Mononuclear cell (primary cell): Measurements from ENCODE around the gene POU4F3. TPM values are rescaled to one million over a fixed set of nuclear protein-coding genes. Genes with fewer than 3 reads are reported as not detected.
"Not testable (repeated sequence)": the region's sequence is repeated elsewhere in the genome, so short reads cannot be mapped to it uniquely, and the experiment has no call there.

ENCODE experiments used
- H3K27me3 ChIP-seq: 2 replicates; pipeline ENCODE4 v1.6.0; 2011; ENCODE audit warnings: low read length, control low read depth; ENCODE audit not compliant: insufficient read depth
- H3K4me1 ChIP-seq: 2 replicates; pipeline ENCODE4 v1.5.1; 2011; ENCODE audit warnings: mild to moderate bottlenecking, low read length, control low read depth; ENCODE audit not compliant: insufficient read depth
- H3K4me3 ChIP-seq: 2 replicates; pipeline ENCODE4 v1.5.1; 2011; ENCODE audit warnings: mild to moderate bottlenecking, low read length, moderate library complexity
- H3K9me3 ChIP-seq: 2 replicates; pipeline ENCODE4 v1.5.1; 2011; ENCODE audit warnings: low read depth, mild to moderate bottlenecking, control low read depth, low read length
- total RNA-seq: library from RNA; depleted of rRNA; stranded (reverse); fragments of >200 nt; gene quantifications from one replicate; pipeline ENCODE4 v1.2.3, GENCODE V29; 2012

POU4F3 gene, protein sequence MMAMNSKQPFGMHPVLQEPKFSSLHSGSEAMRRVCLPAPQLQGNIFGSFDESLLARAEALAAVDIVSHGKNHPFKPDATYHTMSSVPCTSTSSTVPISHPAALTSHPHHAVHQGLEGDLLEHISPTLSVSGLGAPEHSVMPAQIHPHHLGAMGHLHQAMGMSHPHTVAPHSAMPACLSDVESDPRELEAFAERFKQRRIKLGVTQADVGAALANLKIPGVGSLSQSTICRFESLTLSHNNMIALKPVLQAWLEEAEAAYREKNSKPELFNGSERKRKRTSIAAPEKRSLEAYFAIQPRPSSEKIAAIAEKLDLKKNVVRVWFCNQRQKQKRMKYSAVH
- 0.21 TPM for total RNA-seq

DNA sequence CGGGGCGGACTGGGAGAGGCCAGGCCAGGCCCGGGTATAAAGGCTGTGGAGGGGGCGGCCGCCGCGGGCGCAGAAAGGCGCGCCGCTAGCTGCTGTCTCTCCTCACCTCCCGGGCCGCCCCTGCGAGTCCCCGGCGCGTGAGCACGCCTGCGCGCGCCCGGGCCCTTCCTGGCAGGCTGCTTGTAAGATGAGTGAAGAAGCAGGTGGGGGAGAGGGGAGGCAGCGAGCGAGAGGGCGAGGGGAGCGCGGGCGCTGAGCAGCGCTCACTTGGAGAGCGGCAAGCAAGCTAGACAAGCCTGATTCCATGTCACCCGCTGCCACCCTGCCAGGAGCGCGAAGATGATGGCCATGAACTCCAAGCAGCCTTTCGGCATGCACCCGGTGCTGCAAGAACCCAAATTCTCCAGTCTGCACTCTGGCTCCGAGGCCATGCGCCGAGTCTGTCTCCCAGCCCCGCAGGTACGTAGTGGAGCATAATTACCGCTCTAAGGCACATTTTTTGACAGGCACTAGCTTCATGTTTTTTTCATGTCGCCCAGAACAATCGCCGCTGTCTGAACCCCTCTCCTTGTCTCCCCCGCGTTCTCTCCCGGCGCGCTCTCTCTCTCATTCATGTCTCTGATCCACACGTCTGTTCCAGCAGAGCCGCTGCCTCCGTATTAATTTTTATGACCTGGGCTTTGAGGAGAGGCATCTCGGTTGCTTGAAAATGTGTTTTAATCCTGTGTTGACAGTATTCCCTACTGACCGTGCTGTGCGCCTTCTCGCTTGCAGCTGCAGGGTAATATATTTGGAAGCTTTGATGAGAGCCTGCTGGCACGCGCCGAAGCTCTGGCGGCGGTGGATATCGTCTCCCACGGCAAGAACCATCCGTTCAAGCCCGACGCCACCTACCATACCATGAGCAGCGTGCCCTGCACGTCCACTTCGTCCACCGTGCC, at the start of gene POU4F3:
TSS of gene POU4F3 (plus strand) at position 66 of the 941 bp plus-strand sequence. CDS start at position 340, 274 bp downstream.
- Histone ChIP-seq H3K4me3 (no peak within 1 kb of the TSS), H3K27me3 (peaks cover 99% of the 10 kb centered on the region), H3K9me3 (no peaks in the 10 kb centered on the region), H3K4me1 (no peaks in the 10 kb centered on the region)

DNA sequence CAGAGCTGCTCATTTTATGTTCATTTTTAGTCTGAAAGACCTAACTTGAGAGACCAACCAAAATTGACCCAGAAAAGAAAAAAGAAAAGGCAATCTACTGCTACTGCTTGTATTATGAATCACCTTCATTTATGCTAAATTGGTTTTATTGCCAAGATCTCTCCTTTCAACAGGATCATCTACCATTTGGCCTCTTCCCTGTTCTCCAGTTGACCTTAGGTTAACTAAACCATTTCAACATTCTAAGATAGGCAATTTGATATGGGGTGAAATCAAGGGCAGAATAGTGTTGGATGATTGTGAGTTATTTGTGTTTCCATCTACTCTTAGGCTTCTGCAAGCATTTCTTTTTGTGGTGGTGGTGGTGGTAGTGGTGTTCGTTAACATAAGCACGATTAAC, 48.3 kb upstream of the POU4F3 start:
- no peaks in the 10 kb centered on the region for H3K27me3 ChIP-seq
- H3K4me1 ChIP-seq = no peaks in the 10 kb centered on the region
- H3K9me3 ChIP-seq = no peaks in the 10 kb centered on the region
- H3K4me3 ChIP-seq = no peak overlapping the region

DNA sequence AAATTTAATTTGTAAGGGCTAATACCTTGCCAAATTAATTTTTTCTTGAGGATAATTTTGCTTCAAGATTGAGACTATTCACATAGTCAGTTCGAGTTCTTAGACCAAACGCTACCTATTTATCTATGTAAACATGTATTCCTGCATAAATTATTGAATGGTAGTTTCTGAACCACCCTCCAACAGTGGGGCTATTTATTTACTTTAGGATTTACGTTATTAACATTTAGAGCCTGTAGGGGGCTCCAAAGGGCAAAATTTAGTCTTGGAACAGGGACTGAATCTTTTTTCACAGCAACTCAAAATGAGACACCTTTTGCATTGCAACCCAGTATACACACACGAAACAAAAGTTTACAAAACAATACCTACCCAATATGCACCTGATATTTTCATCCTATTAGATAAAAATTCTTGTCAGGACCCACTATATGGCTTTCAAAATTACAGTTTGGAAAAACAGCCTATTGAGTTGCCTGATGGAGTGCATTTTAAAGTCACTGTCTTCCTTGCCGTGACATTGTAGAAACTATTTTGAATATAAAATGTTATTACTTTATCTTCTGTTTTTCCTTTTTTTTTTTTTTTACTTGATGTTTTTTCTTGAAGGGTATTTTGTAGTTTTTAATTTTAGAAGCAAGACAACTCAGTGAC, 47.1 kb upstream of the POU4F3 start:
- H3K4me3 ChIP-seq = no peak overlapping the region
- no peaks in the 10 kb centered on the region for H3K4me1 ChIP-seq
- H3K9me3 ChIP-seq = no peaks in the 10 kb centered on the region
- no peaks in the 10 kb centered on the region for H3K27me3 ChIP-seq

DNA sequence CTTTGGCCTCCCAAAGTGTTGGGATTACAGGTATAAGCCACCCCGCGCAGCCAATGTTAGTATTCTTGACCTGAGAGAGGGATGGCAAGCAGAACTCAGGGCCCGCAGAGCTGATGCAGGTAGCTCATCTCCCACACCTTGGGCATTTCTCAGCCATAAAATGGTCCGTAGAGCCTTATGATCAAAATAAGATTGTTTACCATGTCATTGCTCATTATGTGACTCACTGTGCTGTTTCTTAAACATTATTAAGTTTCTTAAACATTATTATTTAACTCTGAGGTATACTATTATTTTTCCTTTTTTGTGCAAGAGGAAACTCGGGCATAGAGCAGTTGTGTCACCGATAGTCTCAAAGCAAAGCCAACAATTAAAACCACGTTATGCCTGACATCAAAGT, 42.4 kb upstream of the POU4F3 start:
- H3K9me3 ChIP-seq = no peaks in the 10 kb centered on the region
- H3K27me3 ChIP-seq = no peaks in the 10 kb centered on the region
- no peaks in the 10 kb centered on the region for H3K4me1 ChIP-seq
- H3K4me3 ChIP-seq = no peak overlapping the region

DNA sequence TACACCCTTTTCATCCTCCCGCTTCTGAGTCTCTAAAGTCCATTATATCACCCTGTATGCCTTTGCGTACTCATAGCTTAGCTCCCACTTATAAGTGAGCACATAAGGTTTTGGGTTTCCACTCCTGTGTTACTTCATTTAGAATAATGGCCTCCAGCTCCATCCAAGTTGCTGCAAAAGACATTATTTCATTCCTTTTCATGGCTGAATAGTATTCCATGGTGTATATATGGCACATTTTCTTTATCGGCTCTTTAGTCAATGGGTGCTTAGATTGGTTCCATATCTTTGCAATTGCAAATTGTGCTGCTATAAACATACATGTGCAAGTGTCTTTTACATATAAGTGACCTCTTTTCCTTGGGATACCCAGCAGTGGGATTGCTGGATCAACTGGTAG, 39.7 kb upstream of the POU4F3 start:
- H3K9me3 ChIP-seq, H3K4me3 ChIP-seq, H3K27me3 ChIP-seq, H3K4me1 ChIP-seq: not testable (repeated sequence)

DNA sequence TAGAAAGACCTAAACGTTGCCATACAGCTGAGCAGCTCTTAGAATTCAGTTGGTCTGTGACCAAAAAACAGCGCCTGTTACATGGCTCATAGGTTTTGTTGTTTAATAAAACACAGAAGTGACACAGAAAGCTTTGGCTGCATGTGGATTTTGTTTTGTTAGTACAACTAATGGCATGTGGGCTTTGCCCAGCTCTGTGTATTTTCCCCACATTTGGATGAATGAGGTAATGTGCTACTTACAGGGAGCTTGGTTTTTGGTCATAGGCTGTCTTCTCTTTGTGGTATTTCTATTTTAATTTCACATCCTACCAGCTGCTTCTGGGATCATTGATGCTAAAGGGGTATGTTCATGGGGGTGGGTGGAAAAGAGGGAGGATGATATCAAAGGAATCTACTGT, 37.0 kb upstream of the POU4F3 start:
- Histone ChIP-seq H3K4me1 (no peaks in the 10 kb centered on the region), H3K4me3 (no peak overlapping the region), H3K9me3 (no peaks in the 10 kb centered on the region), H3K27me3 (peaks cover 14% of the 10 kb centered on the region)

DNA sequence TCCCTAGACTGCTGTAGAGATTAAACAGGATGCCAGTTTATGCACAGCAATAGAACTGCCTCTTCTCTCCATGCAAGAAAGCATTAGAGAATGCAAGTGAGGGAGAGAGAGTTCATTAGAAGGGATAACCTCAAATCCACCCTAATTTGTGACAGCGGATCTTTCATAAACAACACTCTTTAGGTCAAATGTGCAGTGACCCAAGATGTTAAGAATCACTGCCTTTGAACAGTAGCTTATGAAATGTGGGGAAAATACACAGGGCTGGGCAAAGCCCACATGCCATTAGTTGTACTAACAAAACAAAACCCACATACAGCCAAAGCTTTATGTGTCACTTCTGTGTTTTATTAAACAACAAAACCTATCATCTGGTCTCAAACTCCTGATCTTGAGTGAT, 36.2 kb upstream of the POU4F3 start:
- peaks cover 14% of the 10 kb centered on the region for H3K27me3 ChIP-seq
- H3K4me1 ChIP-seq = no peaks in the 10 kb centered on the region
- no peak overlapping the region for H3K4me3 ChIP-seq
- H3K9me3 ChIP-seq = no peaks in the 10 kb centered on the region

DNA sequence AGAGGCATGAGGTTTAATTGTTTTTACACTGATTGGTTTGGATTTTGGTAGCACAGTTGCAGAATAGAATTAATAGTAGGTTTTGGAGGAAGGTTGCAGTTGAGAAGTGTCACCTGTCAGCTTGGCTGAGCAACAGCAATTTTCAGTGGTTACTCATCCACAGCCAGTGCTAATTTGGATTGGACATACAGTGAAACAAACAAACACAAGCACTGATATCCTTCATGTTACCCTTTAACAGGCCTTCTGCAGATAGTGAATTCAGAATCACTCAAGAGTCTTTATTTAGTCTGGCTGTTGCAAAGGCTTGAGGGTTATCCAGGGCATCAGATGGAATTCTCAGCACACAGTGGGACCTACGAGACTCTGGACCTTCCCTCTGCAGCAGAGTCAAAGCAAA, 31.8 kb upstream of the POU4F3 start:
- H3K4me3 ChIP-seq = no peak overlapping the region
- H3K9me3 ChIP-seq = no peaks in the 10 kb centered on the region
- peaks cover 14% of the 10 kb centered on the region for H3K27me3 ChIP-seq
- H3K4me1 ChIP-seq = no peaks in the 10 kb centered on the region

DNA sequence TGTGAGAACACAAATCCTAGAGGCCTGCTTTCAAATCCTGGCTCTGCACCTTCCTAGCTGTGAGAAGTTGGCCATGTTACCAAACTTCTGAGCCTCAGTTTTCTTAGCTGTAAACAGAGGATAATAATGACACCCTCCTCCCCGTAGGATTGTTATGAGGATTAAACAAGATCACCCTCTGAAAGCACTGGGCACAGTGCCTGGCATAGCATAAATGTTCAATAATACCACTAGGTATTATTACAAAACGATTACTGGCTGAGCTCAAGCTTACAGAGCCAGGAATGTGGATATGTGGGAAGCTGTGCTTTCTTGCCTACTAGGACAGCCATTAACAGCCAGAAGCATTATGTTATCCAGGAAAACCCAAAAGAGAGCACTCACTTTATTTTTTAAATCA, 30.8 kb upstream of the POU4F3 start:
- Histone ChIP-seq H3K9me3 (no peaks in the 10 kb centered on the region), H3K4me1 (peaks cover 2% of the 10 kb centered on the region), H3K27me3 (peaks cover 12% of the 10 kb centered on the region), H3K4me3 (no peak overlapping the region)

DNA sequence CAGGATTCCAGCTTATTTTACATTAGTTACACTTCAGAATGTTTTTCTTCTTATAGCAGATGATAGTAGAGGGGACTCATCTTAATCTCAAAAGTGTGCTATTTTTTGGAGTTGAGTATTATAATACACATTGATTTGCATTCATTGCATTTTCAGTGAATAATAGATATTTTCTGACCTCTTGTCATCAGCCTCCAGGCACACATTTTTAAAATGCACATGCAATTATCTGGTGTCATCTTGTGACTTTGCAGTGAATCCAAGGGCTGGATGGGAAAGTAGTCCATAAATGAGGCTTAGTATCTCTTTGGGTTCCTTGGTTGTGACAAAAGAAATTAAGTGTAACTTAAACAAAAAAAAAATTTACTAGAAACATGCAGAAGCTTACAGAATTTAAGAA, 28.1 kb upstream of the POU4F3 start:
- peaks cover 7% of the 10 kb centered on the region for H3K4me1 ChIP-seq
- H3K4me3 ChIP-seq = no peak overlapping the region
- H3K27me3 ChIP-seq = peaks cover 8% of the 10 kb centered on the region
- H3K9me3 ChIP-seq = no peaks in the 10 kb centered on the region

DNA sequence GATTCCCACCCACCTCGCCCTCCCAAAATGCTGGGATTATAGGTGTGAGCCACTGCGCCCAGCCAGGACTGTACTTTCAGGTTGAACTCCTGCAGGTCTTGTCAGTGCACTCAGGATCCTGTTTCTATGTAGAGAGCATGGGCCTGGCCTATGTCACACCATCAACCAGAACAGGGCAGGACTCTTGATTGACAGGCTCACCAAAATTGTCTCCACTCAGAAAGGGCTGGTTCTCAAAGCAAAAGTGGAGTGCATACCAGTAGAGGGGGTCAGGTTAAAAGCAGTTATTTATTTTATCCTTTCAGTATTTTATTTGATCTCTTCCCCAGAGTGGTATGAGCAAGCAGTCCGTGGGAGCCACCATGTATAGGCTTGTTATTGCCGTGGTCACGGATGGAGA, 27.4 kb upstream of the POU4F3 start:
- Histone ChIP-seq H3K9me3 (no peaks in the 10 kb centered on the region), H3K4me1 (peaks cover 7% of the 10 kb centered on the region), H3K27me3 (peaks cover 9% of the 10 kb centered on the region), H3K4me3 (no peak overlapping the region)

DNA sequence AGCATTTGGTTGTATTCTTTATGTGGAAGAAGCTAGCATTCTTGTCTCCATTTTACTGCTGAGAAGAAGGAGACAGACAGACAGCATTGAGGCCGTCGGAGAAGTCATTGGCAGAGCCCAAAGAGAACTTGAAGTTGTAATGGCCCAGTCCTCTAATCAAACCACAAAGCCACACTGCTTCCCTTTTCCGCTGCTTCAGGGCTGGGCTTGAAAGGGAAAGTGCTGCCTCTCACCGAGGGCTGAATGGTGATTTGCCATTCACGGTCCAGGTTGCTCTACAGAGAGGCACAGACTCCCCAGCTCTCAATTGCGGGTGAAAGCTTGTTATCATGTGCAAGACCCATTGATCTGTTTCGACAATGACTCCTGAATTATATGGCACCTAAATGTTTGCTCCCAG, 25.6 kb upstream of the POU4F3 start:
- Histone ChIP-seq H3K27me3 (peaks cover 11% of the 10 kb centered on the region), H3K9me3 (no peaks in the 10 kb centered on the region), H3K4me1 (peaks cover 7% of the 10 kb centered on the region), H3K4me3 (no peak overlapping the region)

DNA sequence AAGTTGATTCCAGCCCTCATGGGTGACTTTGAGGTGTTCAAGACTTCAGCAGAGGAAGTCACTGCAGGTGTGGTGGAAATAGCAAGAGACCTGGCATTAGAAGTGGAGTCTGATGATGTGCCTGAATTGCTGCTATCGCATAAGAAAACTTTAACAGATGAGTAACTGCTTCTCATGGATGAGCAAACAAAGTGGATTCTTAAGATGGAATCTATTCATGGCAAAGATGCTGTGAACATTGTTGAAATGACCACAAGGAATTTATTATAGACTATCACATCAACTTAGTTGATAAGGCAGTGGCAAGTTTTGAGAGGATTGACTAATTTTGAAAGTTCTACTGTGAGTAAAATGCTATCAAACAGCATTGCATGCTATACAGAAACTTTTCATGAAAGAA, 17.1 kb upstream of the POU4F3 start:
- no peak overlapping the region for H3K4me3 ChIP-seq
- no peaks in the 10 kb centered on the region for H3K9me3 ChIP-seq
- peaks cover 2% of the 10 kb centered on the region for H3K27me3 ChIP-seq
- no peaks in the 10 kb centered on the region for H3K4me1 ChIP-seq

DNA sequence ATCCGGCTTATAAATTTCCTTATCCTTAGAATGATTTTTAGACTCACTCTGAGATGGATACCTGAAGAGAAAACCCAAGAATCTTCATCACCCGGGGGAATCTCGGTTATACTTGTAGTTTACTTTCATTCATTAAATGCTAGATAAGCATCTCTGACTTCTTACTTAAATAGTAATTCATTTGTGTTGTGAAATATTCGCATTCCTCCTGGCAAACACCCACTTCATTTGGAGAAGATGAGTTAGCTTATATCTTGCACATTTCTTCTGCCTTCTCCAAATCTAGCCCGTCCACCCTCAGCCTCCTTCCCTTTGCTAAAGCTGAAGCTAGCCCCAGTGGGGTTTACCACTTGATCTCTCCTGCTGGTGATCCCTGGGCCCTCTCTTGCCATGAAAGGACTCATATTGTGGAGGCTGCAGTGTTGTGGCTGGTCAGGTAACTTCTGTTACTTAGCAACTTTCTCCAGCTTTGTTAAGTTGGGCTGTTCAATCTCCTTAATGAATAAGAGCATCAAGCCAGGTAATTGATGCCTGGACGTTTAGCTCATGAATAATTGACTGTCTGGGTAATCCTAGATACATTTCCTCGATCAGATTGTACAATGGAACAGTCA, 11.3 kb upstream of the POU4F3 start:
- Histone ChIP-seq H3K27me3 (peaks cover 28% of the 10 kb centered on the region), H3K4me1 (no peaks in the 10 kb centered on the region), H3K9me3 (no peaks in the 10 kb centered on the region), H3K4me3 (no peak overlapping the region)

DNA sequence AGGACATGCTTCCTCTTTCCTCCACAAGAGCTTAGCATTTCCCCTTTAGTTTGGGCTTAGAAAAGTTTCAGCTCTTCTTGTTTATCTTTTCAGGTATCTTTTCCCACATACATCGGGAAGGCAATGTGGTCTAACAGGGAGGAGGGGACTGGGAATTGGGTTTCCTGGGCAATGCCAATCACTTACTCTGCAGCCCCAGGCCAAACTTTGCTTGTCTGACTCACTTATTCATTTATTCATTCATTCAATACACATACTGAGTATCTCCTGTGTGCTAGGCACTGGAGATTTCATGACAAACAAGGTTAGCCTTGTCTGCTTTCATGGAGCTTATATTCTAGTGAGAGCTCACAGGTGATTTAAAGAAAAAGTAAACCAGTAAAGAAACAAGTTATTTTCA, 10.7 kb upstream of the POU4F3 start:
- H3K9me3 ChIP-seq = no peaks in the 10 kb centered on the region
- H3K4me3 ChIP-seq = no peak overlapping the region
- peaks cover 34% of the 10 kb centered on the region for H3K27me3 ChIP-seq
- no peaks in the 10 kb centered on the region for H3K4me1 ChIP-seq
